Ovary (tissue), 3 donors: ENCODE data around the gene CCDC148.

Experiments
- POLR2A ChIP-seq: fragments of 450-650 bp; IDR thresholded peaks from one replicate; pipeline ENCODE4 v1.6.1; 2017; ENCODE audit warnings: antibody characterized with exemption, mild to moderate bottlenecking, moderate library complexity
- TF ChIP-seq, protein P1 (sequence below), 3 donors: fragments of 450-650 bp in 2 of 3; fragments of 200-600 bp in 1 of 3; IDR thresholded peaks; one replicate each; pipeline versions ENCODE4 v1.5.1 to v1.8.0; 2016 to 2022; ENCODE audit warnings: antibody characterized with exemption in 3 of 3, mild to moderate bottlenecking in 1 of 3
- donor health status: DM: no; HTN: no; CAD: no.

DNA sequence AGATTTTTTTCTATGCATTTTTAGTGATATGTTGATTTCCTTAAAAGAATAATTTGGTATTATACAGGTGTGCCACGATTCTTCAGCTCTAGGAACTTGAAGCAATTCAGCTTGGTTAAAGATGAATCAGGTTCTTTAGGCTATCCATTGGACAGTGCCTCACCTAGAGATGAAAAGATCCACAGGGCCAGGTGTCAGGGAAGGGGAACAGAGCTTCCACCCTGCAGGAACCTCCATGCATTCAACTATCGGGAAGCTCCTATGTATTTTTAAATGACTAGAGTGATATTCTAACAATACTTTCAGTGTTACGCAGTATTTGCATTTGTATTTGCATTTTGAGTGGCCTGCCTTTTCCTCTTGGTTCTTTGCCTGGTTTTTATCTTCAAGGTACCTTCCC is 40.4 kb upstream of the CCDC148 start:
- TF ChIP-seq, protein P1, sequence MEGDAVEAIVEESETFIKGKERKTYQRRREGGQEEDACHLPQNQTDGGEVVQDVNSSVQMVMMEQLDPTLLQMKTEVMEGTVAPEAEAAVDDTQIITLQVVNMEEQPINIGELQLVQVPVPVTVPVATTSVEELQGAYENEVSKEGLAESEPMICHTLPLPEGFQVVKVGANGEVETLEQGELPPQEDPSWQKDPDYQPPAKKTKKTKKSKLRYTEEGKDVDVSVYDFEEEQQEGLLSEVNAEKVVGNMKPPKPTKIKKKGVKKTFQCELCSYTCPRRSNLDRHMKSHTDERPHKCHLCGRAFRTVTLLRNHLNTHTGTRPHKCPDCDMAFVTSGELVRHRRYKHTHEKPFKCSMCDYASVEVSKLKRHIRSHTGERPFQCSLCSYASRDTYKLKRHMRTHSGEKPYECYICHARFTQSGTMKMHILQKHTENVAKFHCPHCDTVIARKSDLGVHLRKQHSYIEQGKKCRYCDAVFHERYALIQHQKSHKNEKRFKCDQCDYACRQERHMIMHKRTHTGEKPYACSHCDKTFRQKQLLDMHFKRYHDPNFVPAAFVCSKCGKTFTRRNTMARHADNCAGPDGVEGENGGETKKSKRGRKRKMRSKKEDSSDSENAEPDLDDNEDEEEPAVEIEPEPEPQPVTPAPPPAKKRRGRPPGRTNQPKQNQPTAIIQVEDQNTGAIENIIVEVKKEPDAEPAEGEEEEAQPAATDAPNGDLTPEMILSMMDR (IDR thresholded peaks at IDR 0.05): no peak
- no peak for TF ChIP-seq POLR2A
